ENCODE measurements around the gene FAM169A.
"Not testable (repeated sequence)": the region's sequence is repeated elsewhere in the genome, so short reads cannot be mapped to it uniquely, and the experiment has no call there.

Gene FAM169A

GRCh38 chr5:74865804-74866595 lies at the start of gene FAM169A:
FAM169A (minus strand) TSS chr5:74866387; CDS start chr5:74841676, 24,711 bp downstream.
- DNase-seq (ENCODE audit: low read depth), result no peak

- DNase-seq (ENCODE audit: low read depth), result no peak
Measured at GRCh38 chr5:74915488-74915887, 49.3 kb upstream of the FAM169A start.

- not testable (repeated sequence) for DNase-seq (ENCODE audit: low read depth)
Measured at GRCh38 chr5:74911421-74911820, 45.2 kb upstream of the FAM169A start.

- not testable (repeated sequence) for DNase-seq (ENCODE audit: low read depth)
Measured at GRCh38 chr5:74909888-74910287, 43.7 kb upstream of the FAM169A start.

GRCh38 chr5:74908237-74908636 lies 42.0 kb upstream of the FAM169A start:
- DNase-seq (ENCODE audit: low read depth), result not testable (repeated sequence)

GRCh38 chr5:74904713-74905112 lies 38.5 kb upstream of the FAM169A start:
- not testable (repeated sequence) for DNase-seq (ENCODE audit: low read depth)

GRCh38 chr5:74903165-74903787 lies 37.1 kb upstream of the FAM169A start:
- no peak for DNase-seq (ENCODE audit: low read depth)

GRCh38 chr5:74897049-74897448 lies 30.9 kb upstream of the FAM169A start:
- DNase-seq (ENCODE audit: low read depth), result no peak

- DNase-seq (ENCODE audit: low read depth), result no peak
Measured at GRCh38 chr5:74895906-74896305, 29.7 kb upstream of the FAM169A start.

GRCh38 chr5:74894351-74894750 lies 28.2 kb upstream of the FAM169A start:
- no peak for DNase-seq (ENCODE audit: low read depth)

- no peak for DNase-seq (ENCODE audit: low read depth)
Measured at GRCh38 chr5:74892921-74893320, 26.7 kb upstream of the FAM169A start.

GRCh38 chr5:74889523-74890105 lies 23.4 kb upstream of the FAM169A start:
- DNase-seq (ENCODE audit: low read depth), result no peak

GRCh38 chr5:74888117-74888516 lies 21.9 kb upstream of the FAM169A start:
- DNase-seq (ENCODE audit: low read depth), result no peak

GRCh38 chr5:74885170-74885569 lies 19.0 kb upstream of the FAM169A start:
- DNase-seq (ENCODE audit: low read depth), result no peak

GRCh38 chr5:74882379-74883134 lies 16.4 kb upstream of the FAM169A start:
- DNase-seq (ENCODE audit: low read depth), result not testable (repeated sequence)

- no peak for DNase-seq (ENCODE audit: low read depth)
Measured at GRCh38 chr5:74877624-74878304, 11.6 kb upstream of the FAM169A start.

- no peak for DNase-seq (ENCODE audit: low read depth)
Measured at GRCh38 chr5:74875994-74876791, 10.0 kb upstream of the FAM169A start.

GRCh38 chr5:74873525-74874249 lies 7.5 kb upstream of the FAM169A start:
- no peak for DNase-seq (ENCODE audit: low read depth)

GRCh38 chr5:74870299-74871067 lies 4.3 kb upstream of the FAM169A start:
- no peak for DNase-seq (ENCODE audit: low read depth)

Measured in CMK (cell line).